Placental pericyte (primary cell): Measurements from ENCODE around the gene NUTM2D. TPM values are rescaled to one million over a fixed set of nuclear protein-coding genes. Genes with fewer than 3 reads are reported as not detected.

Experiments
- small RNA-seq: library from RNA; depleted of rRNA; stranded (forward); fragments of <200 nt; gene quantifications from one replicate; pipeline ENCODE3, GENCODE V24; 2012; ENCODE audit warnings: low replicate concordance
- total RNA-seq: library from RNA; depleted of rRNA; stranded (reverse); fragments of >200 nt; gene quantifications from 2 replicates; pipeline ENCODE4 v1.2.3, GENCODE V29; 2012

The NUTM2D gene, protein sequence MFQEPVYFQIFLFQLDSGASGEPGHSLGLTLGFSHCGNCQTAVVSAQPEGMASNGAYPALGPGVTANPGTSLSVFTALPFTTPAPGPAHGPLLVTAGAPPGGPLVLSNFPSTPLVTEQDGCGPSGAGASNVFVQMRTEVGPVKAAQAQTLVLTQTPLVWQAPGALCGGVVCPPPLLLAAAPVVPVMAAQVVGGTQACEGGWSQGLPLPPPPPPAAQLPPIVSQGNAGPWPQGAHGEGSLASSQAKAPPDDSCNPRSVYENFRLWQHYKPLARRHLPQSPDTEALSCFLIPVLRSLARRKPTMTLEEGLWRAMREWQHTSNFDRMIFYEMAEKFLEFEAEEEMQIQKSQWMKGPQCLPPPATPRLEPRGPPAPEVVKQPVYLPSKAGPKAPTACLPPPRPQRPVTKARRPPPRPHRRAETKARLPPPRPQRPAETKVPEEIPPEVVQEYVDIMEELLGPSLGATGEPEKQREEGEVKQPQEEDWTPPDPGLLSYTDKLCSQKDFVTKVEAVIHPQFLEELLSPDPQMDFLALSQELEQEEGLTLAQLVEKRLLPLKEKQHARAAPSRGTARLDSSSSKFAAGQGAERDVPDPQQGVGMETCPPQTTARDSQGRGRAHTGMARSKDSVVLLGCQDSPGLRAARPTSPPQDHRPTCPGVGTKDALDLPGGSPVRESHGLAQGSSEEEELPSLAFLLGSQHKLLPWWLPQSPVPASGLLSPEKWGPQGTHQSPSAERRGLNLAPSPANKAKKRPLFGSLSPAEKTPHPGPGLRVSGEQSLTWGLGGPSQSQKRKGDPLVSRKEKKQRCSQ
- total RNA-seq = 1.5 and 1.7 TPM in 2 replicates

DNA sequence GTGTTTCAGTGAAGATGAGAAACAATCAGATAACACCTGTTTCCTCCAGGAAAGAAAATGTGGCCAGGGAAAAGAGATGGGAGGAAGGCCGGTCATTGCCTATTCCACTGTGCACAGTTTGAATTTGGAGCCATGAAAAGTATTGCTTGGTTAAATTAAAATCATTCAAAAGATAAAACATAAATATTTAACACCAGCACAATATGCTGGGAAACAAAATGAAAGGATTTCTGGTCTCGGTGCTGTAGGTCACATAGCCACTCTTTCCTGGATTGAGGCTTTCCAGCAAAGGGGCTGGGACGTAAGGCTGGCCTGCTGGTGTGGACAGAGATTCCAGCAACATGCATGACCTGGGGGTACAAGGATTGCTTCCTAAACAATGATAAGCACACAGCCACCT lies at the start of gene NUTM2D:
NUTM2D (plus strand) TSS at position 301 of the 400 bp plus-strand sequence. CDS start 522 bp downstream, outside the sequence.

Small RNAs within 50 kb of the gene (small RNA-seq; reads per million reads assigned to genes)
- not detected for gene AL355334.1

Other genes with a start within 250 kb of the NUTM2D start
- 0.66 and 0.86 TPM in 2 replicates for gene NUTM2A, start 132.3 kb upstream of the NUTM2D start, total RNA-seq
- 53.0 and 67.0 TPM in 2 replicates for gene MINPP1, start 147.1 kb downstream of the NUTM2D start, total RNA-seq